H1 (cell line): ENCODE measurements around the gene NELL1. TPM values are rescaled to one million over a fixed set of nuclear protein-coding genes. Genes with fewer than 3 reads are reported as not detected.

Experiments
- EZH2 ChIP-seq: fragments of 200-600 bp; sonication (generic); IDR thresholded peaks from 2 replicates; pipeline ENCODE4 v1.7.1; 2012; ENCODE audit warnings: low read depth, mild to moderate bottlenecking, moderate library complexity, low read length, inconsistent platforms; ENCODE audit not compliant: severe bottlenecking
- SIRT6 ChIP-seq: IDR thresholded peaks from one replicate; pipeline ENCODE4 v1.7.1; 2012; ENCODE audit warnings: low read length, inconsistent platforms
- polyA plus RNA-seq, 7 experiments: library from polyadenylated mRNA; depleted of rRNA in 3 of 7; stranded (reverse) in 5 of 7; unstranded in 2 of 7; fragments of >200 nt in 5 of 7; fragments of 200-250 nt in 2 of 7; gene quantifications; 1 replicate in 5 of 7; 2 replicates in 1 of 7; 4 replicates in 1 of 7; pipeline versions ENCODE4 v1.2.1 to v1.2.3, GENCODE V29; 2011 to 2013; ENCODE audit warnings: missing spikeins in 2 of 7, mixed read lengths in 2 of 7
- total RNA-seq: library from RNA; stranded (reverse); fragmentation: NEBNext Ultra II Directional; extraction: Animal tissue kit (Norgen Biotek cat#: 25700); gene quantifications from 2 replicates; pipeline ENCODE4 v1.2.1, GENCODE V29; 2021

Gene NELL1
- total and polyA plus RNA-seq, 2 of the 8 experiments (the other 6 are each of a cell fraction or from before 2014, with no cell fraction given), result 0.21 TPM; not detected in 1

GRCh38 chr11:21056644-21057043 is 387.3 kb downstream of the NELL1 start (continued):
- TF ChIP-seq EZH2, result no peak
- TF ChIP-seq SIRT6, result no peak
- TF ChIP-seq, all 59 proteins: peak for 0
